HEK293T (cell line): ENCODE data around the gene IGF2BP1.
A peak's percentile ranks its signal among the peaks of the same experiment; 100 is the strongest.

Source experiments
- CTCF ChIA-PET: fragments of 350-600 bp; formaldehyde crosslinking; extraction: SDS; loops from one replicate; lab custom pipeline; 2021; ENCODE audit warnings: antibody characterized with exemption, inconsistent platforms; lab: Yijun Ruan, JAX
- POLR2A ChIA-PET: fragments of 350-600 bp; formaldehyde crosslinking; extraction: SDS; loops from one replicate; lab custom pipeline; 2020; ENCODE audit warnings: antibody characterized with exemption, inconsistent platforms; lab: Yijun Ruan, JAX
- DNase-seq: peaks from one replicate; pipeline ENCODE4 v3.0.0; 2012; ENCODE audit warnings: mixed read lengths; ENCODE audit errors: extremely low spot score
- ARNT ChIP-seq: fragments of 450-650 bp; IDR thresholded peaks from 2 replicates; pipeline ENCODE4 v1.6.1; 2017; ENCODE audit warnings: mild to moderate bottlenecking
- BHLHE40 ChIP-seq: fragments of 450-650 bp; IDR thresholded peaks from 2 replicates; pipeline ENCODE4 v1.6.1; 2016; ENCODE audit warnings: mild to moderate bottlenecking, moderate library complexity, borderline replicate concordance
- CTBP1 ChIP-seq: fragments of 450-650 bp; IDR thresholded peaks from 2 replicates; pipeline ENCODE4 v1.6.1; 2016; ENCODE audit warnings: borderline replicate concordance
- ELF4 ChIP-seq: fragments of 450-650 bp; IDR thresholded peaks from 2 replicates; pipeline ENCODE4 v1.6.1; 2017; ENCODE audit warnings: antibody characterized with exemption
- FOXA1 ChIP-seq: fragments of 450-650 bp; IDR thresholded peaks from 2 replicates; pipeline ENCODE4 v1.6.1; 2016; ENCODE audit warnings: mild to moderate bottlenecking
- FOXK2 ChIP-seq: fragments of 450-650 bp; IDR thresholded peaks from 2 replicates; pipeline ENCODE4 v1.6.1; 2016; ENCODE audit warnings: mild to moderate bottlenecking
- FOXM1 ChIP-seq: fragments of 450-650 bp; IDR thresholded peaks from 2 replicates; pipeline ENCODE4 v1.6.1; 2017; ENCODE audit warnings: mild to moderate bottlenecking, borderline replicate concordance
- HDGF ChIP-seq: fragments of 450-650 bp; IDR thresholded peaks from 2 replicates; pipeline ENCODE4 v1.6.1; 2017; ENCODE audit warnings: antibody characterized with exemption, borderline replicate concordance
- L3MBTL2 ChIP-seq: fragments of 450-650 bp; conservative IDR thresholded peaks from 2 replicates; pipeline ENCODE4 v1.6.1; 2016; ENCODE audit warnings: mild to moderate bottlenecking
- LEF1 ChIP-seq: fragments of 450-650 bp; IDR thresholded peaks from 2 replicates; pipeline ENCODE4 v1.6.1; 2017; ENCODE audit warnings: mild to moderate bottlenecking, borderline replicate concordance
- NFRKB ChIP-seq: fragments of 450-650 bp; IDR thresholded peaks from 2 replicates; pipeline ENCODE4 v1.6.1; 2016; ENCODE audit warnings: mild to moderate bottlenecking, moderate library complexity
- PKNOX1 ChIP-seq: fragments of 450-650 bp; IDR thresholded peaks from 2 replicates; pipeline ENCODE4 v1.6.1; 2016
- SP1 ChIP-seq: fragments of 450-650 bp; IDR thresholded peaks from 2 replicates; pipeline ENCODE4 v1.6.1; 2017
- SUZ12 ChIP-seq: fragments of 450-650 bp; IDR thresholded peaks from 2 replicates; pipeline ENCODE4 v1.6.1; 2016; ENCODE audit warnings: mild to moderate bottlenecking
- TARDBP ChIP-seq: fragments of 450-650 bp; IDR thresholded peaks from 2 replicates; pipeline ENCODE4 v1.6.1; 2016
- ZNF384 ChIP-seq: fragments of 450-650 bp; IDR thresholded peaks from 2 replicates; pipeline ENCODE4 v1.6.1; 2016

IGF2BP1 gene

DNA sequence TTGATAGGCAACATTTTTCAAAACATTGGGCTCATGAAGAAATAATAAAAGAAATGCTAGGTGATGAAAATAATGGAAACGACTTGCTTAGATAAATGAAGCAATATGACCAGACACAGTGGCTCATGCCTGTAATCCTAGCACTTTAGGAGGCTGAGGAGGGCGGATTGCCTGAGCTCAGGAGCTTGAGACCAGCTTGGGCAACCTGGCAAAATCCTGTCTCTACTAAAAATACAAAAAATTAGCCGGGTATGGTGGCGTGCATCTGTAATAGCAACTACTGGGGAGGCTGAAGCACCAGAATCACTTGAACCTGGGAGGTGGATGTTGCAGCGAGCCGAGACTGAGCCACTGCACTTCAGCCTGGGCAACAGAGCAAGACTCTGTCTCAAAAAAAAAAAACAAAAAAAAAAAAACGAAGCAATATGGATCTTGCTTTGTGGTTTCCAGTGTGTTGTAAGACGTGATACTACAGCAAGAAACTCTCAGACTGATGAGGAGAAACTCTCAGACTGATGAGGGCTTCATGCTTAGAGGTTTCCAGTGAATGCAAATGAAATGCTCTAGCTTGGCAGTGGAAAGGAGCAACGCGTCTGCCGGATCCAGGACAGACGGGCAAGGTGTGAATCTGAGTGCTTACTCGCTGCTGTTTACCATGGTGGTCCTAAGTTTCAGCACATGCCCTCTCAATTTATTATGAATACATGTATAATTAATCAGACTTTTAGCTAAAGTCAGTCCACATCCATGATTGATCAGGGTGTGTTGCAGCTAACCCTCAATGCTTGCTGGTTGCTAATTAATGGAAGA, 11.5 kb upstream of the IGF2BP1 start:
- no peak for DNase-seq
- TF ChIP-seq BHLHE40 (no peak), ZNF384 (peak; percentile 50; the same call in 1 of the 2 replicates), SUZ12 (no peak)
- POLR2A ChIA-PET = interaction anchor here (1.8 kb wide), 1 partner anchor 11 kb away, joined by 16 read pairs; the partner anchor contains the start of gene IGF2BP1
- CTCF ChIA-PET = interaction anchor here (1.1 kb wide), 1 partner anchor 12 kb away, joined by 3 read pairs; no protein-coding TSS in a partner anchor

GRCh38 chr17:48989100-48989499, 8.1 kb upstream of the IGF2BP1 start:
- ChIA-PET CTCF (no interaction called here), POLR2A (interaction anchor here (1.0 kb wide), 1 partner anchor 10 kb away, joined by 4 read pairs; no protein-coding TSS in a partner anchor)
- no peak for DNase-seq
- TF ChIP-seq ZNF384 (no peak), SUZ12 (no peak), LEF1 (no peak), ARNT (no peak), SP1 (no peak), FOXA1 (no peak), HDGF (no peak), ELF4 (no peak)

GRCh38 chr17:48990882-48991357, 6.3 kb upstream of the IGF2BP1 start:
- POLR2A ChIA-PET = no interaction called here
- no peak for TF ChIP-seq SUZ12
- no peak for TF ChIP-seq L3MBTL2
- TF ChIP-seq FOXA1 = no peak
- no peak for TF ChIP-seq HDGF
- TF ChIP-seq ARNT = no peak
- TF ChIP-seq FOXK2 = no peak
- DNase-seq = no peak
- CTCF ChIA-PET = no interaction called here

DNA sequence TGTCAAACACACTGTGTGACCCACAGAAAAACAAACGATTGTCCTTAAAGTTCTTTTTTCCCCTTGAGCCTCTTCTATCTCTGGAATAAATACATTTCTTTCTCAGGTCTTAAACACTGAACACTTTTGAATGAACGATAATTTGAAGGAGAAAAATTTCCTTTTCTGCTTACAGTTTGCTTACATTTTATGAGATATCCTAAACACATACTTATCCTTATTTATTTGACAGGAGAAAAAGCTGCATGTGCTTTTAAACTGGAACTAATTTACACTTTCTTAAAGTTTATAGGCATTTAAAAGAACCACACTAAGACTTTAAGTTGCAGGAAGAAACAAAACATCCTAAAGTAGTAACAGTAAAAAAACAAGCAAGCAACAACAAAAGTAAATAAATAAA, 4.7 kb upstream of the IGF2BP1 start:
- ChIA-PET POLR2A (interaction anchor here (6.0 kb wide), 1 partner anchor 21 kb away, joined by 73 read pairs; the partner anchor contains the start of gene GIP), CTCF (no interaction called here)
- DNase-seq = no peak
- TF ChIP-seq FOXM1 (no peak), FOXK2 (no peak), PKNOX1 (peak; percentile 14; the same call in 1 of the 2 replicates), SP1 (no peak), LEF1 (no peak), SUZ12 (no peak)

GRCh38 chr17:48993305-48993704, 3.9 kb upstream of the IGF2BP1 start:
- ChIA-PET POLR2A (interaction anchor here (6.0 kb wide), 1 partner anchor 22 kb away, joined by 73 read pairs; the partner anchor contains the start of gene GIP), CTCF (interaction anchor here (0.6 kb wide), 1 partner anchor 38 kb away, joined by 3 read pairs; no protein-coding TSS in a partner anchor)
- DNase-seq = no peak
- TF ChIP-seq LEF1 (no peak), L3MBTL2 (no peak)

GRCh38 chr17:48993951-48994350, 3.2 kb upstream of the IGF2BP1 start:
- ChIA-PET CTCF (interaction anchor here (0.6 to 2.7 kb wide), 3 partner anchors 33 to 40 kb away, joined by 3 to 9 read pairs (median 4); no protein-coding TSS in a partner anchor), POLR2A (interaction anchor here (1.0 to 6.0 kb wide), 5 partner anchors 10 to 85 kb away, joined by 3 to 73 read pairs (median 26); partner anchors contain the start of genes GIP, SNF8 and UBE2Z)
- no peak for TF ChIP-seq SUZ12
- TF ChIP-seq PKNOX1 = 0 out of 2 replicates have a peak, but pooled peaks have one; percentile 2
- no peak for DNase-seq

GRCh38 chr17:48994549-48995303, 2.5 kb upstream of the IGF2BP1 start:
- CTCF ChIA-PET = interaction anchor here (0.6 to 2.7 kb wide), 4 partner anchors 33 to 232 kb away, joined by 4 to 9 read pairs (median 4); no protein-coding TSS in a partner anchor
- no peak for DNase-seq
- POLR2A ChIA-PET = interaction anchor here (1.0 to 6.0 kb wide), 9 partner anchors 9 to 345 kb away, joined by 3 to 73 read pairs (median 5); partner anchors contain the start of genes GIP, SNF8 and UBE2Z
- TF ChIP-seq ELF4 (no peak), HDGF (no peak), ARNT (no peak), FOXM1 (no peak), L3MBTL2 (no peak), SP1 (no peak), FOXA1 (no peak), CTBP1 (no peak), LEF1 (no peak), NFRKB (no peak), FOXK2 (no peak), TARDBP (no peak), ZNF384 (no peak)
